BE2C (cell line): ENCODE data around the gene PADI3.

Experiments
- DNase-seq: peaks from one replicate; pipeline ENCODE4 v3.0.0-alpha.2; 2020
- H3K27me3 ChIP-seq: fragments of 250-450 bp; sonication (Bioruptor Pico); 2 replicates; pipeline ENCODE4 v1.5.1; 2020; ENCODE audit warnings: mild to moderate bottlenecking
- H3K36me3 ChIP-seq: fragments of 250-450 bp; sonication (Bioruptor Pico); 2 replicates; pipeline ENCODE4 v1.5.1; 2020; ENCODE audit warnings: mild to moderate bottlenecking
- H3K4me1 ChIP-seq: fragments of 250-450 bp; sonication (Bioruptor Pico); 2 replicates; pipeline ENCODE4 v1.5.1; 2020
- H3K4me3 ChIP-seq: 2 replicates; pipeline ENCODE4 v1.5.1; 2011; ENCODE audit warnings: low read depth, low read length
- H3K9me3 ChIP-seq: fragments of 250-450 bp; sonication (Bioruptor Pico); 2 replicates; pipeline ENCODE4 v1.5.1; 2020
- TF ChIP-seq, protein P1 (sequence below): IDR thresholded peaks from 2 replicates; pipeline ENCODE4 v1.5.1; 2012; ENCODE audit warnings: mild to moderate bottlenecking, low read depth, low read length

Gene PADI3

DNA sequence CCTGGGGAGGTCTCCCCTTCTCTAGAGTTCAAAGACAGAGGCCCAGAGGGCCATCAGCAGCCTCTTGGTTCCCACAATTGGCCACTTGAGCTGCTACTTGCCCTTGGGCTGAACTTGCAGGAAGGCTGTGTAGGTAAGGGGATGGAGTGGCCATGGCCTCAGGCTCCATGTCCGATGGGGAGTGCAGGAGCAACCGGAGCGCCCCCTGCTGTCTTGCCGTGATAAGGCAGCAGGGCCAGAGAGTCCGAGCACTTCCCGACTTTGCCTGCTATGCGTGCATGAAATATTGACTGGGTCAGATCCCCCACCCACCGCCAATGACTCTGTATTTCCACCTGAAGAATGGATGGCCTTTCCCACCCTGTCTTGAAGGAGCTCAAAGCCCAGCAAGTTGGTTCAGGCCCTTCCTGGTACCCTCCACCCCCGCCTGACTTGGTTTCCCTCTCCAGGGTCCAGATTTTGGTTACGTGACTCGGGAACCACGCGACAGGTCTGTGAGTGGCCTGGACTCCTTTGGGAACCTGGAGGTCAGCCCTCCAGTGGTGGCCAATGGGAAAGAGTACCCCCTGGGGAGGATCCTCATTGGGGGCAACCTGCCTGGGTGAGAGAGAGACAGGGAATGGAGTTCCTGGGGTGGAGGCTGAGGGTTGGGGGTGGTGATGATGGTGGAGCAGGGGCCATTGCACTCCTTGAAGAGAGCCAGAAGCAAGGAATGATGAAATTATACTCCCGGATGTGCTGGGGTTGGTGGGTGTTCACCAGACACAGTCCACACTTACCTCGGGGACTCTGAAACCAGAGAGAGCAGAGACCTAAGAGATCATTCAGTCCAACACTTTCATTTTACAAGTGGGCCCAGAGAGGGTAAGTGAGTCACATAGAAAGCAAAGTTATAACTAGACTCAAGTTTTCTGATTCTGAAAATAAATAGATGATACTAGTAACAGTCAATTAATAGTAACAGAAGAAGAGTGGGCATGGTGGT, 25.6 kb downstream of the PADI3 start:
- no peaks in the 10 kb centered on the region for H3K36me3 ChIP-seq
- TF ChIP-seq, protein P1, sequence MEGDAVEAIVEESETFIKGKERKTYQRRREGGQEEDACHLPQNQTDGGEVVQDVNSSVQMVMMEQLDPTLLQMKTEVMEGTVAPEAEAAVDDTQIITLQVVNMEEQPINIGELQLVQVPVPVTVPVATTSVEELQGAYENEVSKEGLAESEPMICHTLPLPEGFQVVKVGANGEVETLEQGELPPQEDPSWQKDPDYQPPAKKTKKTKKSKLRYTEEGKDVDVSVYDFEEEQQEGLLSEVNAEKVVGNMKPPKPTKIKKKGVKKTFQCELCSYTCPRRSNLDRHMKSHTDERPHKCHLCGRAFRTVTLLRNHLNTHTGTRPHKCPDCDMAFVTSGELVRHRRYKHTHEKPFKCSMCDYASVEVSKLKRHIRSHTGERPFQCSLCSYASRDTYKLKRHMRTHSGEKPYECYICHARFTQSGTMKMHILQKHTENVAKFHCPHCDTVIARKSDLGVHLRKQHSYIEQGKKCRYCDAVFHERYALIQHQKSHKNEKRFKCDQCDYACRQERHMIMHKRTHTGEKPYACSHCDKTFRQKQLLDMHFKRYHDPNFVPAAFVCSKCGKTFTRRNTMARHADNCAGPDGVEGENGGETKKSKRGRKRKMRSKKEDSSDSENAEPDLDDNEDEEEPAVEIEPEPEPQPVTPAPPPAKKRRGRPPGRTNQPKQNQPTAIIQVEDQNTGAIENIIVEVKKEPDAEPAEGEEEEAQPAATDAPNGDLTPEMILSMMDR = peak; percentile 63
- H3K27me3 ChIP-seq = no peaks in the 10 kb centered on the region
- no peaks in the 10 kb centered on the region for H3K9me3 ChIP-seq
- DNase-seq = peak; percentile 48
- no peak overlapping the region for H3K4me3 ChIP-seq
- H3K4me1 ChIP-seq = no peaks in the 10 kb centered on the region

DNA sequence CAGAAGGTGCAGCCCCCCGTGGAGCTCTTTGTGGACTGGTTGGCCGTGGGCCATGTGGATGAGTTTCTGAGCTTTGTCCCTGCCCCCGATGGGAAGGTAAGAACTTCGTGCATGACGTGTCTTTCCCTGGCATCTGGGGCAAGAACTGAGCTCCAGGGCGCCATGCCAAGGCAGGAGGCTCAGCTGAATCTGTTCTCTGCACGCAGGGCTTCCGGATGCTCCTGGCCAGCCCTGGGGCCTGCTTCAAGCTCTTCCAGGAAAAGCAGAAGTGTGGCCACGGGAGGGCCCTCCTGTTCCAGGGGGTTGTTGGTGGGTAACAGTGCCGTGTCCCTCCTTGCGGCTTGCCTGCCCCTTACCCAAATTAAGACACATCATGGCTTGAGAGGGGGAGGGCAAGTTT, 27.7 kb downstream of the PADI3 start:
- H3K9me3 ChIP-seq = no peaks in the 10 kb centered on the region
- no peaks in the 10 kb centered on the region for H3K27me3 ChIP-seq
- no peak for DNase-seq
- TF ChIP-seq, protein P1 = no peak
- H3K4me1 ChIP-seq = no peaks in the 10 kb centered on the region
- no peaks in the 10 kb centered on the region for H3K36me3 ChIP-seq
- no peak overlapping the region for H3K4me3 ChIP-seq

DNA sequence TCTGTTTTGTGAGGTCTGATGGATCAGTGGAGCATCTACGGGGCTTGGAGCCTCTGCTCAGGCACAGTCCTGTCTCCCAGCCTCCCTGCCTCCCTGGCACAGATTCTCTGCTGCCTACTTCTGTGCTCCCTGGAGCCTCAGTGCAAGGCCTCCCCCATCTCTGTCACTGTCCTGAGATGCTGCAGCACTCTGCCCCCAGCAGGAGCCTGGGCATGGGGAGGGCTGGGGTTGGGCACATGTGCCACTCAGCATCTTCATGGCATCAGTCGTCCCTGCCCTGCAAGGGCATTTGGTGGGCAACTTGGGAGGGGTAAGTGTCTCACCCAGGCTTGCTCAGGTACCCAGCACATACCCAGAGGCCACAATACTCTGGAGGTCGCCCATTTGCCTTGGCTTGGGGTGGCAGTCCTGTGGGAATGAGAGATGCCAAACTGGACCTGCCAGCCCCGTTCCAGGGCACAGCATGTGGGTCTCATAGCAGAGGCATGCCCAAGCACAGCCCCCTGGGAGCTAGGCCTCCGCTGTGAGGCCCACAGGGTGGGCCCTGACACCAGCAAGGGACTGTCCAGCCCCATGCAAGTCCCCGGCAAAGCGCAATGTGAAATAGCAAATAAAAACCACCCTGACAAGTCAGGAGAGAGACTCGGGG, 28.7 kb downstream of the PADI3 start:
- H3K36me3 ChIP-seq = no peaks in the 10 kb centered on the region
- TF ChIP-seq, protein P1 = no peak
- H3K27me3 ChIP-seq = no peaks in the 10 kb centered on the region
- H3K4me1 ChIP-seq = no peaks in the 10 kb centered on the region
- no peak overlapping the region for H3K4me3 ChIP-seq
- no peaks in the 10 kb centered on the region for H3K9me3 ChIP-seq
- no peak for DNase-seq

DNA sequence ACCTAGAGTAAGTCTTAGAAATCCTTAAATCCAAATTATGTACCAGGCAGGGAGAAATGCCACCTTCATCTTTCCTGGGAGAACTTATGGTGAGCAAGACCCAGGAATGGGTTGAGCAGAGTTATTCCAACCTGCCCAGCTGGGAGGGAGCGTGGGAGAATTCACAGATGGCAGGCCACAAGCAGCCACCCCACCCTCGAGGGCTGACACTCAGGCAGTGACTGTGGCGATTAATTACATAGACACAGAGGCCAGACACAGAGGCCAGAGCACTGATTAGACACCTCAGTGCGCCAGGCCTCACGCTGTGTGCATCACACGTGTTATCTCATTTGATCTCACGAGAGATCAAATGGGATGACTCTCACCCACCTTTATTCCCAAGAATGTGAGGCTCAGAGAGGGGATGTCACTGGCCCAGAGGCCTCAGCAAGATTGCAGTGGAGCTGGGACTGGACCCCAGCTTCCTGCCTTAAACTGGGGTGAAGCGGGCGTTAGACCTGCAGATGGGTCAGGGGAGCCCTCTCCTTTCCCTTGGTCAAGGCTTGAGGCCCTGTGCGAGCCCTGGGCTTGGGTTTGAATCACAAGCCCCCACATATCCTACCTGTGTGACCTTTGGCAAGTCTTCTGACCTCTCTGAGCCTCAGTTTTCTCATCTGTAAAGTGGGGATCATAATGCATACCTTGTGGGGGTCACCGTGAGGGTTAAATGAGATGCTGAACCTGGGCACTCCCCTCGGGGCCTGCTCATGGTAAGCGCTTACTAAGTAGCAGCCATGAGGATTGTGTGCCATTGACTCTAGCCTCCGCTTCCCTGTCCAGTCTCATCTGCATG, 30.3 kb downstream of the PADI3 start:
- H3K4me3 ChIP-seq = no peak overlapping the region
- H3K36me3 ChIP-seq = no peaks in the 10 kb centered on the region
- no peaks in the 10 kb centered on the region for H3K27me3 ChIP-seq
- no peaks in the 10 kb centered on the region for H3K9me3 ChIP-seq
- H3K4me1 ChIP-seq = no peaks in the 10 kb centered on the region
- DNase-seq = no peak
- TF ChIP-seq, protein P1 = no peak

DNA sequence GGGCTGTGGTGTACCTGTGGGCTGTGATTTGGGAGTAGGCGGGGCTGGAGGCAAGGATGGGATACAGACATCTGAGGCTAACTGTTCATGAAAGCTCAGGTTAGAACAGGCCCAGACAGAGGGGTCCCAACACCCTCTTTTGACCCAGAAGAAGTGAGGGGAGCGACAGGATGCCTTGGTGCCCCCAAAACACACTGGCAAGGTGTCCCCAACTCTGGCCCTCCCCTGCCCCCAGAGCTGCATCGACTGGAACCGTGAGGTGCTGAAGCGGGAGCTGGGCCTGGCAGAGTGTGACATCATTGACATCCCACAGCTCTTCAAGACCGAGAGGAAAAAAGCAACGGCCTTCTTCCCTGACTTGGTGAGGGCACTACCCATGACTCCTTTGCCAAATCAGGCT, 31.5 kb downstream of the PADI3 start:
- no peaks in the 10 kb centered on the region for H3K27me3 ChIP-seq
- DNase-seq = no peak
- H3K9me3 ChIP-seq = no peaks in the 10 kb centered on the region
- H3K4me3 ChIP-seq = no peak overlapping the region
- no peaks in the 10 kb centered on the region for H3K4me1 ChIP-seq
- no peaks in the 10 kb centered on the region for H3K36me3 ChIP-seq
- TF ChIP-seq, protein P1 = no peak
